ENCODE measurements around the gene SMARCA1.
"Not testable (repeated sequence)": the region's sequence is repeated elsewhere in the genome, so short reads cannot be mapped to it uniquely, and the experiment has no call there.

The SMARCA1 gene

GRCh38 chrX:129523079-129523911 lies at the start of gene SMARCA1:
TSS of gene SMARCA1 (minus strand) at chrX:129523490. CDS start at chrX:129523370, 120 bp downstream.
- no peak for DNase-seq

GRCh38 chrX:129572422-129572821 lies 49.1 kb upstream of the SMARCA1 start:
- no peak for DNase-seq

DNA sequence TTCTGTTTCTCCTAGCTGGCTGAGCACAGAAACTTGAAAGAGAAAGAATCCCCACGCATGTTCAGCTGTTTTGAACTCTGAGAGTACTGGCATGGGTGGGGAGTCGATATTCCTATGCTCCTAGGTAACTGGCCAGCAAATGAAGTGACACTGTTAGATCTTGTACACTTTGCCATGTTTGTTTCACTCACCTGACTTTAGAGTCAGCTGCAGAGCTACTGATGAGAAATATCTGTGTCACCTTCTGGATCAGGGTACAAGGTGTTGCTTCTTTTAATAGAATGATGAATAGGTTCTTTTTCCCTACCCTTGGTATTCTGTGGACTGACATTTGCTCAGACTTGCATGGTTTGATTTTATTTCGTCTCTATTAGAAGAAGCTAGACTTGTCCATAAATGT lies 45.1 kb upstream of the SMARCA1 start:
- DNase-seq: no peak

GRCh38 chrX:129566073-129566472 lies 42.8 kb upstream of the SMARCA1 start:
- DNase-seq: no peak

- no peak for DNase-seq
These were observed 41.9 kb upstream of the SMARCA1 start for GRCh38 chrX:129565046-129565650.

DNA sequence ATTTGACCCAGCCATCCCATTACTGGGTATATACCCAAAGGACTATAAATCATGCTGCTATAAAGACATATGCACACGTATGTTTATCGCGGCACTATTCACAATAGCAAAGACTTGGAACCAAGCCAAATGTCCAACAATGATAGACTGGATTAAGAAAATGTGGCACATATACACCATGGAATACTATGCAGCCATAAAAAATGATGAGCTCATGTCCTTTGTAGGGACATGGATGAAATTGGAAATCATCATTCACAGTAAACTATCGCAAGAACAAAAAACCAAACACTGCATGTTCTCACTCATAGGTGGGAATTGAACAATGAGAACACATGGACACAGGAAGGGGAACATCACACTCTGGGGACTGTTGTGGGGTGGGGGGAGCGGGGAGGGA lies 41.1 kb upstream of the SMARCA1 start:
- DNase-seq: not testable (repeated sequence)

DNA sequence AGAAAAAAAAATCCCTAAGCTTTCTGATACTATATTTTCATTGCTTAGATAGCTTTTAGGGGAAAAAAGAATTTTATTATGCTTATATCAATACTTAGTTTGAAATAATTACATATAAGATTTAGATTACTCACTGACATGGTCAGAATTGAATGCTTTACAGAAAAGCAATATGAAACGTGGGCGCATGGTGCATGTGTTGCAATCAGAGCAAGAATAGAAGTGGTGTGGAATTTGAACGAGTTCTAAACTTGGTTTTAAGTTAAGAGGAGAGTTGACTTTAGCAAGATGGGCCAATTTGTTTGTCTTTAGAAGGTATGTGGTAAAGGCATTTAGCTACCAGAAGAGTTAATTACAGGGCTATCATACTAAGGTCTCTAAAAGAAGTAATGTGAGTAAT lies 38.2 kb upstream of the SMARCA1 start:
- no peak for DNase-seq

DNA sequence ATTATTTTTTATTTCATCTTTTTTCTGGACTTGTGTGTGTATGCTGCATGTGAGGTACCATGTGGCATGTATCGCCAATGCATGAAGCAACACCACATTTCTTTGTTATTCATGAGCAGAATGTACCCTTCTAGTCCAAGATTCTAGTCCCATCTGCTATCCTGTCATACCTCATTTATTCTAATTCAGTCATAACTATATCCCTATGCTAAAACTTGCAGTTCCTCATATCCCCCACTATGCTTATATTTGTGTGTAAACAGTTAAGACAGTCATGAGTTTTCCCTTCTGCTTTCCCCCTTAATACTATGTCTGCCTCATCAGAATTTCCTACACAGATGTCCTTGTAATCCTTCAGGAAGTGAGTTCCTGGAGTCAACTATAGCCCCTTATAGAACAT lies 36.5 kb upstream of the SMARCA1 start:
- DNase-seq: no peak

- no peak for DNase-seq
These were observed 34.7 kb upstream of the SMARCA1 start for GRCh38 chrX:129557844-129558480.

DNA sequence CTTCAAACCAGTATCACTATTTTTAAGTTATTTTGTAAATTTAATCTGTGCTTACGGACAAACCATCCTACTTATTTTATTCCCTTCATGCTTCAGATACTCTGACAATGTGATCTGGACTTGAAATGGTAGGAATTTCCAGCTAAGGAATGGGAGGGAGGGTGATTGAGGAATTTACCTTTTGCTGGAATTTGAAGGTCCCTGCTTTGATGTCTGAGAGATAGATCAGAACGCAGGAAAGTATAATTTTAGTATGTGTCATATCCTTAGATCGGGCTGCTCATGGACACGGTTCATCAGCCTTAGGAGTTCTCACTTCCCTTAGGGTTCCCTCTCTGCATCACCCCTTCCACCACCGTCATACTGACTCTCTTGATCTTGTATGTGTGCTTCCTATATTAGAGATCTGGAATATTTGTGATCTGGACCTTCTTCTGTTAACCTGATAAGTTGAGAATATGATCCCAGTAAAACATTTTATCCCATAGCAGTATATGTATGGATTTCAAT lies 33.6 kb upstream of the SMARCA1 start:
- no peak for DNase-seq

GRCh38 chrX:129554816-129555215 lies 31.5 kb upstream of the SMARCA1 start:
- not testable (repeated sequence) for DNase-seq

GRCh38 chrX:129553619-129554288 lies 30.5 kb upstream of the SMARCA1 start:
- DNase-seq: peak; percentile 63

DNA sequence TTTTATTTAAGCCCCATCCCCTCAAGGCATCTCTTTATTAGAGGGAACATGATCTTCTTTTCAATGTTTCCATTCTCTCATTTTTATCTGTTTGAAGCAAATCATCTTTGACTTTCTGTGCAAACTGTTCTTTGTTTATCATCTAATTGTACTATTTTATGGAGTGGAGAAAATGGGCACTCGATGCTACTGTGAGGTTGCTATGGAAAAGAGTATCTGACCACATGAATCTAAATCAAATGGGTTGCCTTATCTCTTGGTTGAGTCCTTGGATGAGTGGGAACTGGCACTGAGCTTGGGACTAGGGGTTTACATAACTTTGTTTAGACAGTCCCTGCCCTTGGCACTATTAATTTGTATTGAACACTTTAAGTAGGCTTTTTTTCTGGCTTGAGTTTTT lies 25.8 kb upstream of the SMARCA1 start:
- DNase-seq: no peak

- DNase-seq: no peak
These were observed 22.1 kb upstream of the SMARCA1 start for GRCh38 chrX:129545408-129545807.

DNA sequence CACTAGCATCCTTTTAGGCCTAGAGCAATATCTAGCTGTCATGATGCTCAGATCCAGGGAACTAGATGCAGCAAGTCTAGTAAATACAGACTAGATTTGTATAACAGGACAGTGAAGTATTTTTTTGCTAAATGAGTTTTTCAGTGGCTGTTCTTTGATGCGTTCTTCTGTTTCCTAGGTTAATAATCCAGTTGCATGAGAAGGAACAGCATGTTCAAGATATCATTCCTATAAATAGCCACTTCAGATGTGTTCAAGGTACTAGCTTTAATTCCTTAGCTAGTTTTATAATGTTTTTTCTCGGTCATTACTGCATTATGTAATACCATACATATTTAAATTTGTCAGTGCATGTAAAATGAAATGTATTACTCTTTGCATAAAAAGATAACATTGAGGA lies 21.5 kb upstream of the SMARCA1 start:
- DNase-seq: no peak

DNA sequence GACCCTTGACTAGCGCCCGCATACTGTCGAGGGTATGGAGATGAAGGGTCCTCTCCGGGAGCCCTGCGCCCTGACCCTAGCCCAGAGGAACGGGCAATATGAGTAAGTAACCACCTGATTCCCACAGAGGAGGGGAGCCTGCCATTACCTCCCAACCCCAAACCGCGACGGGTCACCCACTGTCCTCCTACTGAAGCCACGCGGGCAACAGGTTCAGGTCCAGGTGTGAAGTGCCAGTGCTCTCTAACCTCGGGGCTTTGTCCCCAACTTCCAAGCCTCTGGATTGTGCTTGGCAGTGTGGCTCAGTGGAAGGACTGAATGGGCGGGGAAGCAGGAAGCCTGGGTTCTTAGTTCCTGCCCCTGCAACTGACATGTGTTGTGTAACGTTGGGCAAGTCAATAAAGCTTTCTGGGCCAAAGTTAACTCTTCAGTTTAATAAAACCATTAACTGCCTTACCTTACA lies 17.5 kb upstream of the SMARCA1 start:
- DNase-seq: peak; percentile 35

DNA sequence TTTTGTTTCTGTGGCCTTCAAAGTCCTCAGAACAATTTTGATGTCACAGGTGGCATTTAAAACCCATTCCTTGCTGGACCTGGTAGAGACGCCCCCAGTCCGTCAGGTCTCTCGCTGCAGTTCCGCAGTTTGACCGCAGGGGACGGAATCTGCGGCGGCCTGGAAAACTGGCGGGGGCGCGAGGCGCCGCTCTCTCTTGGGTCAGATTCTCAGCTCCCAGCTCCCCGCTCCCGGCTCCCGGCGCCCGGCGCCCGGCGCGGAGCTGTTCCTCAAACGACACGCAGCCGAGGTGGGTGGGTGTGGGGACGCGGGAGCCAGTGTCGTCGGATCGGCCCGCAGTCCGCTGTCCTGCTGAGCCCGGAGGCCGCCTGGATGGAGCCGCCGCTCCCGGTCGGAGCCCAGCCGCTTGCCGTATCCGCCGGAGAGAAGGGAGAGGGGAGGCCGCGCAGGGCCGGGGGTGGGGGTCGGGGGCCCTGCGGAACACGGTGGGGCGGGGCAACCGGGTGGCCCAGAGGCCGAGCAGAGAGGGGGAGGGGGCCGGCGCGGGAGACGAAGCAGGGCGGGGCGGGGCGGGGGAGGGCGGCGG lies 16.9 kb upstream of the SMARCA1 start, which contains the start of gene OCRL:
Gene OCRL, plus strand, starts transcription at position 192 of the 586 bp plus-strand sequence. Its CDS starts 181 bp downstream, at position 373.
- peak; percentile 27 for DNase-seq

- no peak for DNase-seq
These were observed 11.7 kb upstream of the SMARCA1 start for GRCh38 chrX:129534816-129535578.

DNA sequence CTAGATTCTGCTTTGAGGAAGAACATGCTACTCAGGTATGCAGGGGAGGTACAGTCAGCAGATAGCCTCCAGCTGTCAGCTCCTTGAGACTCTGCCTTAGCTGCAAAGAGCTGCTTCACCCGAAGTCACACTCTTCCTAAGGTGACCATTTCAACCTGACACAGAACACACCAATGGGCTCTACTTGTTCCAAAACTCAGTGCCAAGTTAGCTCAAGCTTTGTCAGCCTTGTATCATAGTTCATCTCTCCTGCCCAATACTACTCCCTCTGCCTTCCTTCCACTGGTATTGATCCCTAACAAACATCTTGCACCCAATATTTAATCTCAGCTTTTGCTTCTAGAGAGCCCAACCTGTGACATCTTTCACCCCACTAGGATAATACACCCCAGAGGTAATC lies 7.8 kb upstream of the SMARCA1 start:
- DNase-seq: no peak

- DNase-seq: no peak
These were observed 7.1 kb upstream of the SMARCA1 start for GRCh38 chrX:129530410-129530809.

DNA sequence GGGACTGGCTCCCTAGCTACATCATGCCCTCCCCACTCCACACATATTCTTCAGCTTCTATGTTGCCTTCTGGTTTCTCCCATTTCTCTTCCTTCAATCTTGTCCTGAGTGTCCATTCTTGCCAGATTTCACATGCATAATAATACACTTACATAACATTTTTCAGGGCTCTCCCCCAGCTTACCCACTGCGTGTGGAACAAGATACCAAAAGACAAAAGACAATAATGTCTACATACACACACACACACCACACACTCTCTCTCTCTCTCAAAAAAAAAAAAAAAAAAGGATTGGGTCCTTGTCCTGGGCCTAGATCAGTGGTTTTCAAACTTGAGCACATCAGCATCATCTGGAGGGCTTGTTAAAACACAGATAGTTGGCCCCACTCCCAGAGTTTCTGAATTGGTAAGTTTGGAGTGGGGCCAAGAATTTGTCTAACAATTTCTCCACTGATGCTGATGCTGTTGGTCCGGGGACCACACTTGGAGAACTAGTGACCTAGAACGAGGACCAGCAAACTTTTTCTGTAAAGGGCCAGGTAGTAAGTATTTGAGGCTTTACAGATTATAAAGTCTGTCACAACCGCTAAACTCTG lies 6.5 kb upstream of the SMARCA1 start:
- DNase-seq: no peak
